ENCODE results near the gene OR6B3. TPM values are rescaled to one million over a fixed set of nuclear protein-coding genes. Genes with fewer than 3 reads are reported as not detected.

Gene OR6B3
- total and polyA plus RNA-seq, 2 of the 8 experiments (the other 6 are each of a cell fraction or from before 2014, with no cell fraction given) = not detected

DNA sequence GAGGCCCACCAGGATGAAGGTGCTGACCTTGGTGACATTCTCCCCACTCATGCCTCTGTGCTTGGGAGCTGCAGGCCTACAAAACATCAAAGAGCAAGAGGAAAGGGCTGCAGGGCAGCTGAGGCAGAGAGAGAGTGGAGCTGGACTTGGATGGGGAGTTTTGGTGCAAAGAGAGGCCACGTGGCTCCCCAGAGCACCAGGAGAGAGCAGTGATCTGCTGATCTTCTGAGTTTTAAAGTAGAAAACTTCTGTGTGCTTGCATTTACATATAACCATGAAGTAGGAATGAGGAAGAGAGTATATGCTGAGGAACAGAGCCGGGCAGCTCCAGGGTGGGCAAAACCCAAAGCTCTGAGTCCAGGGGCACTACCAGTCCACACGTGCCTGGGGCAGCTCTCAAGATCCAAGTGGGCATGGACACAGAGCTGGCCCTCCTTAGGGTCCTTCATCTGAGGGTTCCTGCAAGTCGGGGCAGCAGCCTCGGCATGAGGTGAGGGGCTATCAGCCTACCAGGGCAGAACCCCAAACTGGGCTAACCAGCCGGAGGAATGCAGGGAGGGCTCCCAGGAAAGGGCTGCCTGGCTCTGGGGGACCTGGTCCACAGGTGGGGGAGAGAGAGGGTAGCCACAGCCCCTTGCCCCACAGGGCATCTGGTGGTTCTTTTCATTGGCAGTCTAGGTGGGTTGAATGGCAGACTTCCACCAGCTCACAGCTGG is 22.8 kb downstream of the OR6B3 start, which contains the start of gene OR6B2:
Gene OR6B2 (minus strand): TSS at position 51 of the 716 bp plus-strand sequence. CDS start 0 bp downstream, at position 51.
- Histone ChIP-seq H4K20me1 (replicated peaks in 1 of 2; ENCODE audit: control insufficient read depth in 1 of 2, insufficient read depth in 2 of 2, low read length in 2 of 2) (no peaks in the 10 kb centered on the region), H3K4me1 (replicated peaks in 1 of 4; ENCODE audit: control insufficient read depth in 3 of 4, insufficient read depth in 4 of 4, low read length in 3 of 4) (no peaks in the 10 kb centered on the region), H3K18ac (ENCODE audit: extremely low read depth, low read length) (no peak within 1 kb of the TSS), H2BK120ac (replicated peaks; ENCODE audit: low read depth, low read length) (no peak within 1 kb of the TSS), H3K79me2 (ENCODE audit: control insufficient read depth in 1 of 2, insufficient read depth in 2 of 2, low read length in 2 of 2) (no peaks in the 10 kb centered on the region), H4K8ac (ENCODE audit: extremely low read depth, insufficient read depth, low read length) (no peak within 1 kb of the TSS; the same call in 1 of the 2 replicates), H2BK12ac (ENCODE audit: low read depth, low read length) (no peak within 1 kb of the TSS), H3K14ac (ENCODE audit: insufficient read length) (no peak within 1 kb of the TSS), H4K91ac (replicated peaks; ENCODE audit: insufficient read length, low read length) (no peak within 1 kb of the TSS), H3K9me3 (ENCODE audit: insufficient read depth in 2 of 2, low read depth in 1 of 2, low read length in 1 of 2) (no peaks in the 10 kb centered on the region), H3K79me1 (ENCODE audit: low read depth, low read length) (no peaks in the 10 kb centered on the region), H3K4ac (replicated peaks; ENCODE audit: insufficient read length, low read depth, low read length) (no peak within 1 kb of the TSS), H2AK5ac (ENCODE audit: low read depth, low read length) (no peak within 1 kb of the TSS), H3K27me3 (replicated peaks in 1 of 4; ENCODE audit: control insufficient read depth in 3 of 4, extremely low read depth in 1 of 4, insufficient read depth in 3 of 4, low read length in 3 of 4) (no peaks in the 10 kb centered on the region; a peak in 2 of 7 replicates), H2BK5ac (ENCODE audit: low read depth, low read length) (no peak within 1 kb of the TSS), H2BK20ac (ENCODE audit: low read length) (no peak within 1 kb of the TSS), H4K5ac (ENCODE audit: insufficient read length, low read depth, low read length) (no peak within 1 kb of the TSS), H3K4me3 (ENCODE audit: extremely low read depth in 1 of 4, insufficient read depth in 2 of 4, low read depth in 3 of 4, low read length in 4 of 4) (no peak within 1 kb of the TSS), H2AFZ (ENCODE audit: low read length) (no peak within 1 kb of the TSS), H2BK15ac (ENCODE audit: low read length) (no peak within 1 kb of the TSS), H3K9ac (replicated peaks in 1 of 4; ENCODE audit: extremely low read depth in 1 of 4, low read depth in 3 of 4, low read length in 3 of 4) (no peak within 1 kb of the TSS), H3K27ac (ENCODE audit: low read depth, low read length) (no peak within 1 kb of the TSS), H3K56ac (replicated peaks; ENCODE audit: insufficient read length, low read depth, low read length) (no peak within 1 kb of the TSS), H3K23ac (ENCODE audit: insufficient read length) (no peak within 1 kb of the TSS), H3K36me3 (ENCODE audit: control insufficient read depth in 2 of 4, insufficient read depth in 4 of 4, low read length in 3 of 4) (no peaks in the 10 kb centered on the region), H3K23me2 (ENCODE audit: low read depth, low read length) (peaks cover 2% of the 10 kb centered on the region; the same call in 1 of the 2 replicates), H3K4me2 (ENCODE audit: insufficient read depth in 1 of 2, low read depth in 2 of 2, low read length in 2 of 2) (no peak within 1 kb of the TSS)
- CTCF ChIA-PET (ENCODE audit: partially characterized antibody) = interaction anchor here (1.2 to 1.3 kb wide), 2 partner anchors 9 to 113 kb away, joined by 4 to 5 read pairs; no protein-coding TSS in a partner anchor
- 91% methylated on average over 6 of the region's 6 CpGs; no CpG with 5 or more reads in 1 of the 2 experiments for WGBS, 2 experiments (ENCODE audit: extremely low coverage in 1 of 2, insufficient coverage in 1 of 2, insufficient read length in 1 of 2, insufficient replicate concordance in 2 of 2, low coverage in 1 of 2, low lambda C conversion rate in 2 of 2, missing lambda C conversion rate in 1 of 2)
- POLR2A ChIA-PET (ENCODE audit: partially characterized antibody) = interaction anchor here (0.7 kb wide), 1 partner anchor 97 kb away, joined by 3 read pairs; no protein-coding TSS in a partner anchor
- FAIRE-seq (no peak), DNase-seq (ENCODE audit: low read depth in 1 of 2, low spot score in 2 of 2) (no peak)
- no peak for TF ChIP-seq TCF12 (IDR thresholded peaks at IDR 0.05; ENCODE audit: low read depth, low read length)
- no peak for TF ChIP-seq SIX5 (IDR thresholded peaks at IDR 0.05; ENCODE audit: low read depth, low read length)
- TF ChIP-seq CTCF (IDR thresholded peaks at IDR 0.05; ENCODE audit: control extremely low read depth in 1 of 3, insufficient read depth in 1 of 3, low read depth in 1 of 3, low read length in 3 of 3) = no peak
- TF ChIP-seq JUN (IDR thresholded peaks at IDR 0.05; ENCODE audit: low read depth, low read length) = no peak
- no peak for TF ChIP-seq SP1 (IDR thresholded peaks at IDR 0.05; ENCODE audit: low read depth, low read length)
- no peak for TF ChIP-seq SAP30 (IDR thresholded peaks at IDR 0.05; ENCODE audit: insufficient read depth, insufficient replicate concordance, low read length)
